GM10266 (cell line): Measurements from ENCODE around the gene TRIM44.

Experiments used
- DNase-seq: peaks from one replicate; pipeline ENCODE4 v3.0.0; 2012; ENCODE audit errors: extremely low spot score
- CTCF ChIP-seq: IDR thresholded peaks from 2 replicates; pipeline ENCODE4 v1.5.1; 2012; ENCODE audit warnings: mild to moderate bottlenecking, low read depth; ENCODE audit not compliant: control insufficient read depth, insufficient read depth; ENCODE audit errors: missing control alignments

TRIM44 gene

GRCh38 chr11:35844579-35844978, 182.0 kb downstream of the TRIM44 start:
- no peak for TF ChIP-seq CTCF
- DNase-seq = no peak

GRCh38 chr11:35845860-35846259, 183.3 kb downstream of the TRIM44 start:
- no peak for DNase-seq
- no peak for TF ChIP-seq CTCF

- no peak for TF ChIP-seq CTCF
- no peak for DNase-seq
These were observed 184.3 kb downstream of the TRIM44 start for GRCh38 chr11:35846874-35847273.

GRCh38 chr11:35847473-35847872, 184.9 kb downstream of the TRIM44 start:
- TF ChIP-seq CTCF = no peak
- no peak for DNase-seq

GRCh38 chr11:35848616-35849015, 186.0 kb downstream of the TRIM44 start:
- DNase-seq = no peak
- no peak for TF ChIP-seq CTCF

- no peak for TF ChIP-seq CTCF
- DNase-seq = no peak
These were observed 187.6 kb downstream of the TRIM44 start for GRCh38 chr11:35850191-35850590.

GRCh38 chr11:35851342-35851741, 188.8 kb downstream of the TRIM44 start:
- DNase-seq = no peak
- no peak for TF ChIP-seq CTCF

- no peak for TF ChIP-seq CTCF
- no peak for DNase-seq
These were observed 189.5 kb downstream of the TRIM44 start for GRCh38 chr11:35852056-35852455.
